GM10266 (cell line): ENCODE data around the gene TWIST1.
A peak's percentile ranks its signal among the peaks of the same experiment; 100 is the strongest.

Experiments
- DNase-seq: peaks from one replicate; pipeline ENCODE4 v3.0.0; 2012; ENCODE audit errors: extremely low spot score
- TF ChIP-seq, protein P1 (sequence below): IDR thresholded peaks from 2 replicates; pipeline ENCODE4 v1.5.1; 2012; ENCODE audit warnings: mild to moderate bottlenecking, low read depth; ENCODE audit not compliant: control insufficient read depth, insufficient read depth; ENCODE audit errors: missing control alignments

The TWIST1 gene

DNA sequence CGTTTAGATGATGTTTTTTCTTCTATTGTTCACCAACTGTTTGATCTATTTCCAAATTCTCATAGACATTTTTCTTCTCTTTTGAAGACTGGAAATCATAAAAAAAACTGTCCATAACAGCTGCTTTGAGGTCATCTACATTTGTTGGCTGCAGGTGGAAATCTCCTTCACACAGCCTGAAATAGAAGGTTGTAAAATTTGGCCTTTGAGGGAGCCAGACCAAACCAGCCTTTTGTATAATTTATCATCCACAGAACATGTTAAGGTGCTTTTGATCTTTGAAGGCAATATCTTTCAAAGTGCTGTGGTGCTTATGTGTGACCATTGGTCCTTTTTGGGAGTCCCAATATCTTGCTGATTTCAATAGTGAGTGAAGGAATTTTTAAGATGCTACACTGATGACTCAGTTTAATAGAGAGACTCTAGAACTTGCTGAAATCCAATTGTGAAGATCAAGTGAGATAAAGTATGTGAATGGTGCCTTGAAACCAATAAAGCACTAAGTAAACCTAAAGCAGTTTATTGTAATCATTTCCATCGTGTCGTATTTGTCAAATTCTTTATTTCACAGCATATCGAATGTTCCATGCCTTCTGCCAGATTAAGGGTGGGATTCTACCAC is 22.4 kb upstream of the TWIST1 start:
- TF ChIP-seq, protein P1, sequence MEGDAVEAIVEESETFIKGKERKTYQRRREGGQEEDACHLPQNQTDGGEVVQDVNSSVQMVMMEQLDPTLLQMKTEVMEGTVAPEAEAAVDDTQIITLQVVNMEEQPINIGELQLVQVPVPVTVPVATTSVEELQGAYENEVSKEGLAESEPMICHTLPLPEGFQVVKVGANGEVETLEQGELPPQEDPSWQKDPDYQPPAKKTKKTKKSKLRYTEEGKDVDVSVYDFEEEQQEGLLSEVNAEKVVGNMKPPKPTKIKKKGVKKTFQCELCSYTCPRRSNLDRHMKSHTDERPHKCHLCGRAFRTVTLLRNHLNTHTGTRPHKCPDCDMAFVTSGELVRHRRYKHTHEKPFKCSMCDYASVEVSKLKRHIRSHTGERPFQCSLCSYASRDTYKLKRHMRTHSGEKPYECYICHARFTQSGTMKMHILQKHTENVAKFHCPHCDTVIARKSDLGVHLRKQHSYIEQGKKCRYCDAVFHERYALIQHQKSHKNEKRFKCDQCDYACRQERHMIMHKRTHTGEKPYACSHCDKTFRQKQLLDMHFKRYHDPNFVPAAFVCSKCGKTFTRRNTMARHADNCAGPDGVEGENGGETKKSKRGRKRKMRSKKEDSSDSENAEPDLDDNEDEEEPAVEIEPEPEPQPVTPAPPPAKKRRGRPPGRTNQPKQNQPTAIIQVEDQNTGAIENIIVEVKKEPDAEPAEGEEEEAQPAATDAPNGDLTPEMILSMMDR, result no peak
- no peak for DNase-seq

DNA sequence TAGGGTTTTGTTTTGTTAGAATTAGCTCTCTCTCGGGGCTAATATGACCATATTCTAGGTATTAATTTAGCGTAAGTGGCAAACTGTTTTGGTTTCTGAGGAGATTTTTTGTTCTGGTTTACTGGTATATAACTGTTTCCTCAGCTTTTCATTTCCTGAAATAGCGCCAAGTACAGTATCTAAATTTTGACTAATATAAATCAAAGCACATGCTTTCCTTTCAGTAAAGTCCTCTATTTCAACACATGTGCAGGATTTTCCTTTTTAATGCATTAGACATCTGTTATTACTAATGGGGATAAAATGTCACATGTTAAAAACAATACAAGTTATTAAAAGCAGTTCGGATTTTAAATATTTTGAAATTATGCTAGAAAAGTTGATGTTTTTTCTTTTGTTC is 16.4 kb upstream of the TWIST1 start:
- no peak for DNase-seq
- TF ChIP-seq, protein P1, result no peak

DNA sequence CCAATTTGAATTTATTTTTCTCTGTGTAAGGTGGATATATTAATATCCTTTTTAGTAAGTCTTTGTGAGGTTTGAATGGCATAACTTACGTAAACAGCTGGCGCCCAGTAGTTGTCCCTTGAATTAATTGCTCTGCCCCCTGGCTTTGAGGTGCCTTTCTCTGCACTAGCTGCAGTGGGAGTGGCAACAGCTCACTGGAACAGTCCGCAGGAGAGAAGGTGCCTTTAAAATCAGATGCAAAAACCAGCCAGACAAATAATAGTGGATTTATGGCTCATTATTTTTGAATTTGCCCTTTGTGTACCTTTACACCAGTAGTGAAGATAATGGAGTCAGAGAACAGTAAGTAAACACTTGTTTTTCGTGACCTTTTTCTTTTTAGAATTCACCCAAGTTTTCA is 16.0 kb upstream of the TWIST1 start:
- DNase-seq, result no peak
- TF ChIP-seq, protein P1, result no peak

DNA sequence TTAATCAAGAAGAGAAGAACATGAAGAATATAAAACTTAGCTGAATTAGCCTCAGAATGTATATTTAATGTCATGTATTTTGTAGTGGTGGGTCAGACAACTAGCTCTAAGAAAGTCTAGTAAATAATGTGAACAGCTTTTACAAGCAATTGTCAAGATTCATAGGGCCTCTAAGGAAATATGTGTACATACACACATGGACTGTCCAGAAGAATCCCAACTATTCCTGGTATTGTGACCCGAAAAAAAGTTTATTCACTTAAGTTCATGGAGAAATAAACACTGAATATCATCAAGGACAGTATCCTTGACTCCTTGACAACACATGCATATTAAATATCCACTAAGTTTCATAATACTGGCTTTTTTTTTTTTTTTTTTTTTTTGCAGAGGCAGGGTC is 11.4 kb upstream of the TWIST1 start:
- no peak for DNase-seq
- TF ChIP-seq, protein P1, result no peak

DNA sequence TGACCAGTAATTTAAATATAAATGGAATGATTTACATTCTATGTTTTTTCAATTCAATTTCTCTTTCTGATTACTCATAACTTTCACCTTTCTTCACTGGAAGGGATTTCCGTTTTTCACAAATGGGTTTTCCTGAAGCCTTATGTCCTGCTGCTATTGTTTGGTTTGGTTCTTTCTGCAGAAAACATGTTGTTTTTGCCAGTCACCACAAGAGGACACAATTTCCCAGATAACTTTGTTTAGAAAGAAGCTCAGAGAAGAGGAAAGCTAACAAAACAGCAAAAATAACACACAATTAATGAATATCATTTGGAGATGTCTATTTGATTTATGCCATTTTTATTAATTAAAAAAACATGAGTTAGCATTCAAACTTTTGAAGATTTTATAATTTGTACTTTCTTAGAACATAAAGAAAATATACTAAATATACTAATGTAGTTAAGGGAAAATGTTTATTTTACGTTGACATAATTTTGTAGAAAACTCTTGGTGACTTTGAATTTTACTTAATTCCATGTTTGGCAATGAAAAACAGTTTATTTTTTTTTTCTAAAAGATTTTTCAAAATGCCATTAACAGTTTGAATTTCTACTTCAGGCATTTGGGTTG is 4.6 kb upstream of the TWIST1 start:
- DNase-seq, result no peak
- TF ChIP-seq, protein P1, result peak; percentile 42

DNA sequence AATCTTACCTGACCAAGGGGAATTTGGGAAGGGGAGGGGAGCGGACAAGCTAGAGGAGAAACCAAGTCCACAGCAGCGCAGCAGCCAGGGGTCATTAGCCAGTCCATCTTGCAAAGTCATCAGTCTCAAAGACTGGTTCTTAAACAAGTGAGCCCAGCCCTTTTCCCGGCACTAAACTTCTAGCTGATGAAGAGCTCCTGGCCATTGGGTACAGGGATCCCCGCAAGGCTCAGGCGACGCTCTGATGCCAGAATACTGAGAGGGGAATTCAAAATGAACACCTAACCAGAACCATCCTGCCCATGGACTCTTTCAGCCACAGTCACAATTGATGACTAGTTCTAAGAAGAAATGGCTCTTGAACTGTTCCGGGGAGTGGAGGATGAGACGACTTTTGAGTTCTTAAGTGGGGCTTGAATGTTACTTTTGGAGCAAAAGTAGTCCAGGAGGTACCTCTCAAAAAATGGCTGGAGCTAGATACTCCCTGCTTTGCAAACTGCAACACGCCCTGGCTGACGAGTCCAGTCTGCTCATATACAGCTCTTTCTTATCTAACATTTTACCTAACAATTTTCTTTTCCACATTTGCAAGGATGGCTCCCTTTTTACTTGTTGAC is 2.5 kb upstream of the TWIST1 start:
- TF ChIP-seq, protein P1, result no peak
- no peak for DNase-seq

DNA sequence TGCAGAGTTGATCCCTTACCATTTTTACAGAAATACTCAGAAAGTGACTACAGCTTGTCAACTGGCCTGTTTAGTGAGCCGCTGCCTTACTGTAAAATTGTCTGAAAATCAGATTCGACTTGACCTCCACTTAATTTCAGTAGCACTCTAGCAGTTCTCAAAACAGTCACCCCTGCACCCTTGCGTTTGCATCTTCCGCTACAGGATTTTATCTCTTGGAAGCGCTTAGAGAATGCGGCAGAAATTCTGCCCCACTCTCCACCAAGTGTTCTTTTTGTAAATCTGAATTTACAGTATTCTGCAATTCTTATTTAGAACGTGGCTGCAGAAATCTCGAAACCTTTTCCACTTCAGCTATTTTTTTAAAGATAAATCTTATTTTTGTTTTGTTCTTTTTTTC is 1.9 kb upstream of the TWIST1 start:
- TF ChIP-seq, protein P1, result no peak
- no peak for DNase-seq
